Measurements from ENCODE around the gene NPM3. TPM values are rescaled to one million over a fixed set of nuclear protein-coding genes. Genes with fewer than 3 reads are reported as not detected.

NPM3 gene
- total and polyA plus RNA-seq, 8 donors, result 30.7 to 54.9 (median 51.2) TPM

- H3K36me3 ChIP-seq, result no peaks in the 10 kb centered on the region
- ATAC-seq, result no peak
- H3K4me1 ChIP-seq, result no peaks in the 10 kb centered on the region
- no peak for TF ChIP-seq CTCF (IDR thresholded peaks at IDR 0.05)
- peaks cover 0 to 20% of the 10 kb centered on the region in 2 donors for H3K27me3 ChIP-seq
- no peak overlapping the region for H3K4me3 ChIP-seq
- intact Hi-C loops (cut with DNase I), result no loop called here
- DNase-seq, result no peak
- H3K9me3 ChIP-seq, result no peaks in the 10 kb centered on the region
- H3K27ac ChIP-seq, result no peak overlapping the region
These were observed 39.0 kb downstream of the NPM3 start for GRCh38 chr10:101744267-101744666.

GRCh38 chr10:101741938-101742337 is 41.3 kb downstream of the NPM3 start:
- ATAC-seq (no peak), DNase-seq (no peak)
- H3K27ac ChIP-seq, result no peak overlapping the region
- no peaks in the 10 kb centered on the region for H3K9me3 ChIP-seq
- TF ChIP-seq CTCF (IDR thresholded peaks at IDR 0.05), result no peak
- H3K36me3 ChIP-seq, result no peaks in the 10 kb centered on the region
- intact Hi-C loops (cut with DNase I), result no loop called here
- H3K4me3 ChIP-seq, result no peak overlapping the region
- peaks cover 0 to 23% of the 10 kb centered on the region in 2 donors for H3K27me3 ChIP-seq
- no peaks in the 10 kb centered on the region for H3K4me1 ChIP-seq

- TF ChIP-seq CTCF (IDR thresholded peaks at IDR 0.05), result no peak
- intact Hi-C loops (cut with DNase I), result no loop called here
- no peak for ATAC-seq
These were observed 46.6 kb downstream of the NPM3 start for GRCh38 chr10:101736666-101737065.

GRCh38 chr10:101732096-101732495 is 51.1 kb downstream of the NPM3 start:
- intact Hi-C loops (cut with DNase I), result no loop called here
- DNase-seq (no peak), ATAC-seq (no peak)
- Histone ChIP-seq H3K27ac (no peak overlapping the region), H3K9me3 (no peaks in the 10 kb centered on the region), H3K36me3 (no peaks in the 10 kb centered on the region), H3K27me3 (peaks cover 0 to 10% of the 10 kb centered on the region in 2 donors), H3K4me1 (no peaks in the 10 kb centered on the region), H3K4me3 (no peak overlapping the region)
- TF ChIP-seq CTCF (IDR thresholded peaks at IDR 0.05), result no peak

More at GRCh38 chr10:101736666-101737065, 46.6 kb downstream of the NPM3 start:
- H3K4me3 ChIP-seq, result no peak overlapping the region
- no peaks in the 10 kb centered on the region for H3K9me3 ChIP-seq
- H3K4me1 ChIP-seq, result no peaks in the 10 kb centered on the region
- no peak overlapping the region for H3K27ac ChIP-seq
- H3K27me3 ChIP-seq, result peaks cover 0 to 32% of the 10 kb centered on the region in 2 donors
- H3K36me3 ChIP-seq, result no peaks in the 10 kb centered on the region
- no peak for DNase-seq

Other genes starting within 250 kb of the NPM3 start
- 10 to 100 TPM; 22.2 to 27.8 TPM for gene POLL, start 195.2 kb downstream of the NPM3 start, total RNA-seq
- gene POLL, start 195.2 kb downstream of the NPM3 start, polyA plus RNA-seq (ENCODE audit: insufficient read length in 6 of 6), result 10 to 100 TPM; 29.7 to 39.0 (median 36.1) TPM
- 10 to 100 TPM; 13.5 TPM for gene DPCD, start 195.1 kb downstream of the NPM3 start, total RNA-seq
- gene DPCD, start 195.1 kb downstream of the NPM3 start, polyA plus RNA-seq (ENCODE audit: insufficient read length in 6 of 6), result 10 to 100 TPM; 27.6 to 36.1 (median 33.5) TPM
- gene FBXW4, start 88.3 kb downstream of the NPM3 start, total RNA-seq, result 10 to 100 TPM; 53.7 to 57.0 TPM
- gene FBXW4, start 88.3 kb downstream of the NPM3 start, polyA plus RNA-seq (ENCODE audit: insufficient read length in 6 of 6), result 10 to 100 TPM; 40.0 to 53.2 (median 48.0) TPM
- not detected for gene FGF8, start 7.3 kb downstream of the NPM3 start, total RNA-seq
- gene FGF8, start 7.3 kb downstream of the NPM3 start, polyA plus RNA-seq (ENCODE audit: insufficient read length in 6 of 6), result under 1 TPM in 1 of 6 donors, not detected in 5; 0.15 TPM
- gene OGA, start 35.0 kb upstream of the NPM3 start, total RNA-seq, result 10 to 100 TPM; 72.6 to 87.0 TPM
- 100 to 1,000 TPM; 224 to 288 (median 245) TPM for gene OGA, start 35.0 kb upstream of the NPM3 start, polyA plus RNA-seq (ENCODE audit: insufficient read length in 6 of 6)
- 1 to 10 TPM; 2.2 to 2.3 TPM for gene KCNIP2, start 60.4 kb upstream of the NPM3 start, total RNA-seq
- gene KCNIP2, start 60.4 kb upstream of the NPM3 start, polyA plus RNA-seq (ENCODE audit: insufficient read length in 6 of 6), result 1 to 10 TPM; 5.3 to 9.0 (median 8.4) TPM

All from left lung (tissue), 10 donors.